Islet precursor cell (in vitro differentiated cells): Measurements from ENCODE around the gene LGALS3.

Experiments used
- DNase-seq: peaks from one replicate; pipeline ENCODE4 v3.0.0-alpha.2; 2018

Gene LGALS3

GRCh38 chr14:55115861-55116245, 13.2 kb upstream of the LGALS3 start:
- DNase-seq: no peak

- DNase-seq: no peak
Measured at GRCh38 chr14:55116246-55117030, 12.6 kb upstream of the LGALS3 start.

- peak; percentile 68 for DNase-seq
Measured at GRCh38 chr14:55117803-55118441, 11.1 kb upstream of the LGALS3 start.

GRCh38 chr14:55118761-55119160, 10.3 kb upstream of the LGALS3 start:
- no peak for DNase-seq

GRCh38 chr14:55120571-55121495, 8.2 kb upstream of the LGALS3 start:
- DNase-seq: no peak

- DNase-seq: no peak
Measured at GRCh38 chr14:55121628-55122439, 7.2 kb upstream of the LGALS3 start.

GRCh38 chr14:55122440-55122986, 6.5 kb upstream of the LGALS3 start:
- no peak for DNase-seq

- DNase-seq: peak; percentile 77
Measured at GRCh38 chr14:55123101-55123500, 6.0 kb upstream of the LGALS3 start.

- peak; percentile 79 for DNase-seq
Measured at GRCh38 chr14:55123852-55124639, 5.0 kb upstream of the LGALS3 start.

GRCh38 chr14:55124774-55125386, 4.2 kb upstream of the LGALS3 start:
- DNase-seq: no peak

GRCh38 chr14:55125403-55125802, 3.6 kb upstream of the LGALS3 start:
- DNase-seq: no peak

- no peak for DNase-seq
Measured at GRCh38 chr14:55126034-55126433, 3.0 kb upstream of the LGALS3 start.

GRCh38 chr14:55126932-55127459, 2.1 kb upstream of the LGALS3 start:
- DNase-seq: no peak

- DNase-seq: no peak
Measured at GRCh38 chr14:55127460-55127951, 1.5 kb upstream of the LGALS3 start.

- no peak for DNase-seq
Measured at GRCh38 chr14:55128386-55129085, 516 bp upstream of the LGALS3 start.

- peak; percentile 85 for DNase-seq
Measured at GRCh38 chr14:55129428-55130195, 560 bp downstream of the LGALS3 start.

GRCh38 chr14:55130196-55130550, 1.1 kb downstream of the LGALS3 start:
- DNase-seq: no peak

- DNase-seq: no peak
Measured at GRCh38 chr14:55131370-55132137, 2.5 kb downstream of the LGALS3 start.
